Measurements from ENCODE around the gene TSPAN9.

TSPAN9 gene

GRCh38 chr12:3229577-3229976, 152.4 kb downstream of the TSPAN9 start:
- TF ChIP-seq POLR2AphosphoS5 (IDR thresholded peaks at IDR 0.05; ENCODE audit: low read depth, low read length) (no peak), FOXP2 (optimal IDR thresholded peaks at IDR 0.05; ENCODE audit: borderline replicate concordance, extremely low read depth, extremely low read length, insufficient read depth) (no peak), TAF1 (IDR thresholded peaks at IDR 0.05; ENCODE audit: borderline replicate concordance, insufficient read depth, low read length) (no peak), SIN3A (IDR thresholded peaks at IDR 0.05; ENCODE audit: borderline replicate concordance, insufficient read depth, low read length) (no peak)
- TF ChIP-seq, protein P1, sequence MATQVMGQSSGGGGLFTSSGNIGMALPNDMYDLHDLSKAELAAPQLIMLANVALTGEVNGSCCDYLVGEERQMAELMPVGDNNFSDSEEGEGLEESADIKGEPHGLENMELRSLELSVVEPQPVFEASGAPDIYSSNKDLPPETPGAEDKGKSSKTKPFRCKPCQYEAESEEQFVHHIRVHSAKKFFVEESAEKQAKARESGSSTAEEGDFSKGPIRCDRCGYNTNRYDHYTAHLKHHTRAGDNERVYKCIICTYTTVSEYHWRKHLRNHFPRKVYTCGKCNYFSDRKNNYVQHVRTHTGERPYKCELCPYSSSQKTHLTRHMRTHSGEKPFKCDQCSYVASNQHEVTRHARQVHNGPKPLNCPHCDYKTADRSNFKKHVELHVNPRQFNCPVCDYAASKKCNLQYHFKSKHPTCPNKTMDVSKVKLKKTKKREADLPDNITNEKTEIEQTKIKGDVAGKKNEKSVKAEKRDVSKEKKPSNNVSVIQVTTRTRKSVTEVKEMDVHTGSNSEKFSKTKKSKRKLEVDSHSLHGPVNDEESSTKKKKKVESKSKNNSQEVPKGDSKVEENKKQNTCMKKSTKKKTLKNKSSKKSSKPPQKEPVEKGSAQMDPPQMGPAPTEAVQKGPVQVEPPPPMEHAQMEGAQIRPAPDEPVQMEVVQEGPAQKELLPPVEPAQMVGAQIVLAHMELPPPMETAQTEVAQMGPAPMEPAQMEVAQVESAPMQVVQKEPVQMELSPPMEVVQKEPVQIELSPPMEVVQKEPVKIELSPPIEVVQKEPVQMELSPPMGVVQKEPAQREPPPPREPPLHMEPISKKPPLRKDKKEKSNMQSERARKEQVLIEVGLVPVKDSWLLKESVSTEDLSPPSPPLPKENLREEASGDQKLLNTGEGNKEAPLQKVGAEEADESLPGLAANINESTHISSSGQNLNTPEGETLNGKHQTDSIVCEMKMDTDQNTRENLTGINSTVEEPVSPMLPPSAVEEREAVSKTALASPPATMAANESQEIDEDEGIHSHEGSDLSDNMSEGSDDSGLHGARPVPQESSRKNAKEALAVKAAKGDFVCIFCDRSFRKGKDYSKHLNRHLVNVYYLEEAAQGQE (IDR thresholded peaks at IDR 0.05; ENCODE audit: insufficient read depth in 1 of 2, low read depth in 2 of 2, low read length in 2 of 2): no peak

DNA sequence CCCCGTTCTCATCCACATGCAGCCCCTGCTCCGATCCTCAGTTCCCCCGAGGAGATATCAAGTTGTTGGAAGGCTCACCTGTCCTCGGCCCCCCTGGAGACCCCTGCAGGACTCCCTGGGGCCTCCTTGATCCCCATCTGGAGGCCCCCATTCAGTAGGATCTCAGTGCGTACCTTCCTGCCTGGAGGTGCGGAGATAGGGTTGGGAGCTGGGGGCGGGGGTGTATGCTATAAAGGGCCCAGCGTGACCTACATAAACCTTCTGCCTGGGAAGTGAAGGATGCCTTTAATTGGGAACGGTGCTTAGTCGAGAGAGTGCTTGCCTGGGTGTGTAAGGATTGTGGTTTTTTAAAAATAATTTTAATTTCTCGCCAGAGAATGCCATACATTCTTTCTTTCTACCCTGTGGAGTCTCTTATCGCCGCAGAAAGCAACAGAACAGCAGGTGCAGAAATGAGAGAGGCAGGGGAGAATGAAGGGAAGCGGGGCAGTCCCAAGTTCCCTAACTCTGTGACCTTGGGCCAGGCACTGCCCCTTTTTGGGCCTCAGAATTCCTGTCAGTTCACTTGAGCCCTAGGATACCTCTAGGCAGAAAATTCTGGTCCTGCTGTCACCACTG, 153.7 kb downstream of the TSPAN9 start:
- TF ChIP-seq SIN3A (IDR thresholded peaks at IDR 0.05; ENCODE audit: borderline replicate concordance, insufficient read depth, low read length) (no peak), POLR2AphosphoS5 (IDR thresholded peaks at IDR 0.05; ENCODE audit: low read depth, low read length) (no peak), TAF1 (IDR thresholded peaks at IDR 0.05; ENCODE audit: borderline replicate concordance, insufficient read depth, low read length) (no peak), FOXP2 (optimal IDR thresholded peaks at IDR 0.05; ENCODE audit: borderline replicate concordance, extremely low read depth, extremely low read length, insufficient read depth) (no peak)
- TF ChIP-seq, protein P1 (IDR thresholded peaks at IDR 0.05; ENCODE audit: insufficient read depth in 1 of 2, low read depth in 2 of 2, low read length in 2 of 2): no peak

GRCh38 chr12:3231399-3231876, 154.3 kb downstream of the TSPAN9 start:
- no peak for TF ChIP-seq POLR2AphosphoS5 (IDR thresholded peaks at IDR 0.05; ENCODE audit: low read depth, low read length)
- TF ChIP-seq TAF1 (IDR thresholded peaks at IDR 0.05; ENCODE audit: borderline replicate concordance, insufficient read depth, low read length): no peak

DNA sequence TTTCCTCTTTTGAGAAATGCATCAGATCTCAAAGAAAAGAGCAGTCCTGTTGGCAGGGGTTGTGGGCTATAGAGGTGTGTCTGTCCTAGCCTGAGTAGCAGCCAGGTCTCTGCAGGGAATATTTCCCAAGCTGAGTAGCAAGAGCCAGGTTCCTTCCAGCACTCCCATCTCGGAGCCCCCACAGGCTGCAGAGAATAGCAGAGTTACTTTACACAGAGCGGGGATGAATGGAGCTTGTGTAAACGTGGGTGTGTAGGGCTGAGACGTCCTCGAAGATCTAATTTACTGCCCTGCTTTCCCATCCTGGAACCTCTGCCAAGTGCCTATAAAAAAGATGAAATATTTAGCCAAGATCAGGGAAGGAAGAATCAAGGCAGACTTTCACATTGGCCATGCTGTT, 156.6 kb downstream of the TSPAN9 start:
- no peak for TF ChIP-seq FOXP2 (optimal IDR thresholded peaks at IDR 0.05; ENCODE audit: borderline replicate concordance, extremely low read depth, extremely low read length, insufficient read depth)
- TF ChIP-seq TAF1 (IDR thresholded peaks at IDR 0.05; ENCODE audit: borderline replicate concordance, insufficient read depth, low read length): no peak
- TF ChIP-seq SIN3A (IDR thresholded peaks at IDR 0.05; ENCODE audit: borderline replicate concordance, insufficient read depth, low read length): no peak
- TF ChIP-seq, protein P1 (IDR thresholded peaks at IDR 0.05; ENCODE audit: insufficient read depth in 1 of 2, low read depth in 2 of 2, low read length in 2 of 2): no peak
- no peak for TF ChIP-seq POLR2AphosphoS5 (IDR thresholded peaks at IDR 0.05; ENCODE audit: low read depth, low read length)

DNA sequence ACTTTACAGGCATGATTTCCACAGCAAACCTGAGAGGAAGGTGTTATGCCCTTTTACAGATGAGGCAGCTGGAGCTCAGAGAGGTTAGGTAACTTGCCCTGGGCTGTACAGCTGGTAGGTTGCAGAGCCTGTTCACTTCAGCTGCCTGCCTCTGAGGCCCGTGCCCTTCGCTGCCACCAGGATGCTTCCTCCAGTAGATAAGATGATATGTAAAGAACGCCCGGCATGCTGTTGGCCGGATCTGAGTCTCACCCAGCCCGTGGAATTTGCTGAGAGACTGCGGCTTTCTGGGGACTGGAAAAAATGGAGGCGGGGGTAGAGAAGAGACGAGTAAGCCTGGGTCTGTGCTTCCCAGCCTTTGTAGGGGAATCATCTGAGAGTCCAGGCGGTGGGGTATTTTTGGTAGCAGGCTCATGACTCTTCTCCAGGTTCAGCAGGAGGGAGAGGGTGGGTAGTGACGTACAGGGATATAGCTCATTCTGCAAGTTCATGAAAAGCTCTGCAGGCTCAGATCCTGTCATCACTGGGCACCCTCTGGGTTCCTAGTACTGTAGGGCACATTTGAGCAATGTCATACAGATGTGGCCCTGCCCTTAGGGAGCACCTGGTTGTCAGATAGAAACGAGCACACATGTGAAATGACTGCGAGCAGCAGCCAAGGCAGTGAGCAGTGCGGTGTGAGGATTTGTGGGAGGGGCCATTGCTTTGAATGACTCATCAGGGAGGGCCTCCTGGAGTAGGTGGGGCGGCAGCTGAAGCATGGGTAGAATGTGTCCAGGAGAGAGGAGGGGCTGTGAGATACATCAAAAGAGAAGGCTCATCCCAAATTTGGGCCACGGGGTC, 159.4 kb downstream of the TSPAN9 start:
- TF ChIP-seq, protein P1 (IDR thresholded peaks at IDR 0.05; ENCODE audit: insufficient read depth in 1 of 2, low read depth in 2 of 2, low read length in 2 of 2): no peak
- TF ChIP-seq FOXP2 (optimal IDR thresholded peaks at IDR 0.05; ENCODE audit: borderline replicate concordance, extremely low read depth, extremely low read length, insufficient read depth): no peak
- no peak for TF ChIP-seq TAF1 (IDR thresholded peaks at IDR 0.05; ENCODE audit: borderline replicate concordance, insufficient read depth, low read length)
- no peak for TF ChIP-seq SIN3A (IDR thresholded peaks at IDR 0.05; ENCODE audit: borderline replicate concordance, insufficient read depth, low read length)
